Stimulated activated CD8-positive, alpha-beta memory T cell treated with anti-CD3 and anti-CD28 coated beads, Interleukin-4, amount 100 ng/mL, for 48 hours (primary cell): ENCODE results near the gene CDHR1.
"Not testable (repeated sequence)": the region's sequence is repeated elsewhere in the genome, so short reads cannot be mapped to it uniquely, and the experiment has no call there.

Experiments used
- DNase-seq: peaks from one replicate; pipeline ENCODE4 v3.0.0-alpha.2; 2020

CDHR1 gene

GRCh38 chr10:84194424-84195043 lies at the start of gene CDHR1:
Gene CDHR1, plus strand, starts transcription at chr10:84194537. Its CDS starts 224 bp downstream, at chr10:84194761.
- peak; percentile 65 for DNase-seq

- DNase-seq, result no peak
These were observed 47.0 kb upstream of the CDHR1 start for GRCh38 chr10:84147347-84147746.

- DNase-seq, result not testable (repeated sequence)
These were observed 46.2 kb upstream of the CDHR1 start for GRCh38 chr10:84148006-84148597.

GRCh38 chr10:84149854-84150253 lies 44.5 kb upstream of the CDHR1 start:
- DNase-seq, result no peak

GRCh38 chr10:84152769-84153168 lies 41.6 kb upstream of the CDHR1 start:
- DNase-seq, result no peak

- no peak for DNase-seq
These were observed 38.8 kb upstream of the CDHR1 start for GRCh38 chr10:84155521-84155920.

- no peak for DNase-seq
These were observed 38.3 kb upstream of the CDHR1 start for GRCh38 chr10:84156009-84156408.

GRCh38 chr10:84156768-84157167 lies 37.6 kb upstream of the CDHR1 start:
- DNase-seq, result peak; percentile 72

GRCh38 chr10:84158061-84158460 lies 36.3 kb upstream of the CDHR1 start:
- DNase-seq, result no peak

- no peak for DNase-seq
These were observed 35.8 kb upstream of the CDHR1 start for GRCh38 chr10:84158550-84158949.

- no peak for DNase-seq
These were observed 35.2 kb upstream of the CDHR1 start for GRCh38 chr10:84159076-84159685.

GRCh38 chr10:84160663-84161362 lies 33.5 kb upstream of the CDHR1 start:
- no peak for DNase-seq

- no peak for DNase-seq
These were observed 30.3 kb upstream of the CDHR1 start for GRCh38 chr10:84163996-84164395.

- DNase-seq, result no peak
These were observed 29.9 kb upstream of the CDHR1 start for GRCh38 chr10:84164442-84164841.

- no peak for DNase-seq
These were observed 27.6 kb upstream of the CDHR1 start for GRCh38 chr10:84166620-84167288.

GRCh38 chr10:84167289-84167653 lies 27.1 kb upstream of the CDHR1 start:
- DNase-seq, result not testable (repeated sequence)

GRCh38 chr10:84168382-84168781 lies 26.0 kb upstream of the CDHR1 start:
- not testable (repeated sequence) for DNase-seq

- not testable (repeated sequence) for DNase-seq
These were observed 23.1 kb upstream of the CDHR1 start for GRCh38 chr10:84171237-84171636.

- not testable (repeated sequence) for DNase-seq
These were observed 22.5 kb upstream of the CDHR1 start for GRCh38 chr10:84171700-84172466.

- DNase-seq, result no peak
These were observed 21.6 kb upstream of the CDHR1 start for GRCh38 chr10:84172467-84173356.

GRCh38 chr10:84173501-84173929 lies 20.8 kb upstream of the CDHR1 start, which contains the start of gene GPR15LG:
Gene GPR15LG, plus strand, starts transcription at chr10:84173801. Its CDS starts 51 bp downstream, at chr10:84173852.
- no peak for DNase-seq
